Activated T-helper 2 cell treated with anti-CD3 and anti-CD28 coated beads, Interferon-gamma antibody, Interleukin-2, Interleukin-4, amounts not matched to agents 10 μg/mL and 5 μg/mL and 100 μg/mL, durations not matched to agents 14 hours and 24 hours and 36 hours (primary cell): ENCODE data around the gene C6orf163. TPM values are rescaled to one million over a fixed set of nuclear protein-coding genes. Genes with fewer than 3 reads are reported as not detected.

Experiments
- DNase-seq: peaks from one replicate; pipeline ENCODE4 v3.0.0; 2021; ENCODE audit warnings: low spot score
- H3K27ac Mint-ChIP-seq: one replicate; pipeline ENCODE4 v1.8.0; 2021; ENCODE audit warnings: mixed read lengths
- H3K27me3 Mint-ChIP-seq: one replicate; pipeline ENCODE4 v1.8.0; 2021; ENCODE audit warnings: low read depth, mixed read lengths
- H3K36me3 Mint-ChIP-seq: one replicate; pipeline ENCODE4 v1.8.0; 2021; ENCODE audit warnings: low read depth, mixed read lengths
- H3K4me1 Mint-ChIP-seq: one replicate; pipeline ENCODE4 v1.8.0; 2021; ENCODE audit warnings: low read depth, mixed read lengths
- H3K4me3 Mint-ChIP-seq: one replicate; pipeline ENCODE4 v1.8.0; 2021; ENCODE audit warnings: low read depth, mild to moderate bottlenecking, moderate library complexity, mixed read lengths
- H3K9me3 Mint-ChIP-seq: one replicate; pipeline ENCODE4 v1.8.0; 2021; ENCODE audit warnings: mixed read lengths
- intact Hi-C: fragments of 100-400 bp; cut with micrococcal nuclease; formaldehyde crosslinking; loops from one replicate; pipeline ENCODE4 v1.15.1; 2023
- total RNA-seq: library from RNA; stranded (reverse); gene quantifications from 2 replicates; pipeline ENCODE4 v1.2.3, GENCODE V29; 2022

Gene C6orf163
- total RNA-seq, 1 donor from 2014 or later = 1.1 TPM

GRCh38 chr6:87397656-87398055 lies 53.0 kb downstream of the C6orf163 start:
- Mint-ChIP-seq H3K4me3 (no peak overlapping the region), H3K9me3 (no peaks in the 10 kb centered on the region), H3K4me1 (no peaks in the 10 kb centered on the region), H3K27ac (no peak overlapping the region), H3K27me3 (no peaks in the 10 kb centered on the region), H3K36me3 (no peaks in the 10 kb centered on the region)
- intact Hi-C loops = no loop called here
- DNase-seq = no peak

GRCh38 chr6:87401832-87402231 lies 57.2 kb downstream of the C6orf163 start:
- DNase-seq = no peak
- Mint-ChIP-seq H3K36me3 (no peaks in the 10 kb centered on the region), H3K27me3 (peaks cover 15% of the 10 kb centered on the region), H3K9me3 (no peaks in the 10 kb centered on the region), H3K4me3 (no peak overlapping the region), H3K27ac (no peak overlapping the region), H3K4me1 (no peaks in the 10 kb centered on the region)
- intact Hi-C loops = no loop called here

- H3K9me3 Mint-ChIP-seq = no peaks in the 10 kb centered on the region
- intact Hi-C loops = loop anchor here (5.0 kb wide), 1 partner anchor 255 kb away; no protein-coding TSS in a partner anchor
- H3K4me1 Mint-ChIP-seq = peaks cover 7% of the 10 kb centered on the region
- no peak for DNase-seq
- no peak overlapping the region for H3K27ac Mint-ChIP-seq
- no peaks in the 10 kb centered on the region for H3K36me3 Mint-ChIP-seq
- H3K4me3 Mint-ChIP-seq = peak overlapping the region; percentile 79
- H3K27me3 Mint-ChIP-seq = peaks cover 29% of the 10 kb centered on the region
Observed at GRCh38 chr6:87407561-87407900, 62.9 kb downstream of the C6orf163 start.

GRCh38 chr6:87407901-87408720 lies 63.5 kb downstream of the C6orf163 start, which contains the start of gene CFAP206:
Gene CFAP206, plus strand, starts transcription at chr6:87407972. Its CDS starts 1,868 bp downstream, at chr6:87409840.
- peaks cover 7% of the 10 kb centered on the region for H3K4me1 Mint-ChIP-seq
- peak within 1 kb of the TSS; percentile 79 for H3K4me3 Mint-ChIP-seq
- no peaks in the 10 kb centered on the region for H3K9me3 Mint-ChIP-seq
- no peaks in the 10 kb centered on the region for H3K36me3 Mint-ChIP-seq
- H3K27me3 Mint-ChIP-seq = peaks cover 29% of the 10 kb centered on the region
- H3K27ac Mint-ChIP-seq = no peak within 1 kb of the TSS
- intact Hi-C loops = loop anchor here (1.0 to 5.0 kb wide), 3 partner anchors 64 to 256 kb away; partner anchors contain the start of genes SLC35A1 and SMIM8
- DNase-seq = peak; percentile 70

GRCh38 chr6:87408721-87409155 lies 64.1 kb downstream of the C6orf163 start:
- H3K4me3 Mint-ChIP-seq = peak overlapping the region; percentile 79
- H3K36me3 Mint-ChIP-seq = no peaks in the 10 kb centered on the region
- H3K27me3 Mint-ChIP-seq = peaks cover 26% of the 10 kb centered on the region
- H3K4me1 Mint-ChIP-seq = peaks cover 7% of the 10 kb centered on the region
- H3K9me3 Mint-ChIP-seq = no peaks in the 10 kb centered on the region
- no peak for DNase-seq
- intact Hi-C loops = loop anchor here (1.0 to 5.0 kb wide), 3 partner anchors 64 to 256 kb away; partner anchors contain the start of genes SLC35A1 and SMIM8
- no peak overlapping the region for H3K27ac Mint-ChIP-seq

Other genes with a start within 250 kb of the C6orf163 start
- 0.44 and 0.59 TPM in 2 replicates for gene CGA, start 249.7 kb upstream of the C6orf163 start, total RNA-seq
- 56.2 and 62.7 TPM in 2 replicates for gene ZNF292, start 189.2 kb upstream of the C6orf163 start, total RNA-seq
- gene SMIM8, start 22.2 kb upstream of the C6orf163 start, total RNA-seq = 6.3 and 10.3 TPM in 2 replicates
- not detected in 2 replicates for gene GJB7, start 15.5 kb upstream of the C6orf163 start, total RNA-seq
- gene CFAP206, start 63.2 kb downstream of the C6orf163 start, total RNA-seq = not detected in 2 replicates
- gene SLC35A1, start 128.2 kb downstream of the C6orf163 start, total RNA-seq = 10.5 and 11.1 TPM in 2 replicates
- gene RARS2, start 245.2 kb downstream of the C6orf163 start, total RNA-seq = 23.3 and 23.5 TPM in 2 replicates
- gene ORC3, start 245.3 kb downstream of the C6orf163 start, total RNA-seq = 31.2 and 31.9 TPM in 2 replicates